HepG2 (cell line): ENCODE data around the gene ZFP36. TPM values are rescaled to one million over a fixed set of nuclear protein-coding genes. Genes with fewer than 3 reads are reported as not detected.

ENCODE experiments used
- ATAC-seq: fragments of 200-7000 bp; cut with Tn5 transposase; 3 replicates; pipeline ENCODE4 v1.9.1; 2020; ENCODE audit warnings: mild to moderate bottlenecking, moderate library complexity
- BruUV-seq: library from RNA; stranded (reverse); fragments of 400-500 nt; replicated peaks from 2 replicates; lab custom pipeline; 2021; lab: Mats Ljungman, UMichigan
- CTCF ChIA-PET: fragments of 300-600 bp; formaldehyde crosslinking; extraction: SDS; loops from one replicate; lab custom pipeline; 2021; ENCODE audit warnings: low total read pairs, inconsistent platforms, low intra/inter-chr PET ratio; lab: Yijun Ruan, JAX
- POLR2A ChIA-PET: fragments of 350-600 bp; sonication (Branson Sonifier 250); formaldehyde crosslinking; loops from one replicate; lab custom pipeline; 2020; ENCODE audit warnings: antibody characterized with exemption, inconsistent platforms; lab: Yijun Ruan, JAX
- DNase-seq: peaks from one replicate; pipeline ENCODE4 v3.0.0-alpha.2; 2015; ENCODE audit warnings: low spot score
- FAIRE-seq: peaks from 3 replicates; lab custom pipeline; 2011; peaks lifted over from hg19 to GRCh38; lab: Jason Lieb, UNC
- H2AFZ ChIP-seq: one replicate; pipeline ENCODE4 v1.6.1; 2011; ENCODE audit warnings: low read length, inconsistent platforms
- H3K27ac ChIP-seq: fragments of 300-600 bp; 3 replicates; pipeline ENCODE4 v1.8.0; 2011; ENCODE audit warnings: mixed run types, mild to moderate bottlenecking, mixed read lengths, low read length, inconsistent platforms; ENCODE audit not compliant: insufficient read depth; ENCODE audit errors: extremely low read length
- H3K27me3 ChIP-seq, 2 experiments: fragments of 200-600 bp in 1 of 2; 2 replicates in 1 of 2; 3 replicates in 1 of 2; pipeline versions ENCODE4 v1.6.0 to v1.8.0; 2011; ENCODE audit warnings: low read length in 2 of 2, mild to moderate bottlenecking in 2 of 2, moderate library complexity in 2 of 2, inconsistent platforms in 1 of 2; ENCODE audit not compliant: insufficient read depth in 2 of 2, control insufficient read depth in 1 of 2
- H3K36me3 ChIP-seq, 2 experiments: fragments of 200-600 bp in 1 of 2; replicated peaks in 1 of 2; 2 replicates in 1 of 2; 3 replicates in 1 of 2; pipeline versions ENCODE4 v1.5.1 to v1.8.0; 2011; ENCODE audit warnings: low read length in 2 of 2, inconsistent platforms in 1 of 2; ENCODE audit not compliant: insufficient read depth in 2 of 2, control insufficient read depth in 1 of 2
- H3K4me1 ChIP-seq: 2 replicates; pipeline ENCODE4 v1.5.1; 2012; ENCODE audit warnings: low read length, inconsistent platforms; ENCODE audit not compliant: insufficient read depth
- H3K4me2 ChIP-seq: 2 replicates; pipeline ENCODE4 v1.6.0; 2011; ENCODE audit warnings: low read depth, low read length, inconsistent platforms
- H3K4me3 ChIP-seq, 3 experiments: fragments of 200-600 bp in 1 of 3; sonication (generic), shearing (Covaris generic) in 1 of 3; replicated peaks in 1 of 3; 2 replicates each; pipeline ENCODE4 v1.5.1; 2011 to 2016; ENCODE audit warnings: low read length in 3 of 3, inconsistent platforms in 2 of 3, low read depth in 2 of 3, mild to moderate bottlenecking in 2 of 3, control low read depth in 1 of 3, mixed read lengths in 1 of 3; ENCODE audit not compliant: insufficient read depth in 1 of 3
- H3K79me2 ChIP-seq: one replicate; pipeline ENCODE4 v1.6.1; 2011; ENCODE audit warnings: low read length, inconsistent platforms; ENCODE audit not compliant: insufficient read depth
- H3K9ac ChIP-seq: 2 replicates; pipeline ENCODE4 v1.6.0; 2011; ENCODE audit warnings: mild to moderate bottlenecking, low read depth, low read length, inconsistent platforms; ENCODE audit not compliant: insufficient read depth
- H3K9me3 ChIP-seq: 2 replicates; pipeline ENCODE4 v1.5.1; 2012; ENCODE audit warnings: mild to moderate bottlenecking, low read length
- H4K20me1 ChIP-seq: 2 replicates; pipeline ENCODE4 v1.6.0; 2011; ENCODE audit warnings: inconsistent platforms, mild to moderate bottlenecking, low read length, moderate library complexity; ENCODE audit not compliant: insufficient read depth
- HOXD1 ChIP-seq: sonication (generic); formaldehyde crosslinking; IDR thresholded peaks from 2 replicates; pipeline ENCODE4 v1.5.0; 2020; ENCODE audit warnings: missing genetic modification reagents
- KLF12 ChIP-seq: sonication (generic); formaldehyde crosslinking; IDR thresholded peaks from 2 replicates; pipeline ENCODE4 v1.4.0; 2020; ENCODE audit warnings: missing genetic modification reagents, borderline replicate concordance
- KLF16 ChIP-seq, 2 experiments: sonication (generic) in 1 of 2; formaldehyde crosslinking in 1 of 2; IDR thresholded peaks; 2 replicates each; pipeline versions ENCODE4 v1.6.1 to v1.8.0; 2016 to 2023; ENCODE audit warnings: missing genetic modification reagents in 2 of 2, missing compliant biosample characterization in 1 of 2
- MXD1 ChIP-seq: sonication (generic); formaldehyde crosslinking; IDR thresholded peaks from 2 replicates; pipeline ENCODE4 v1.4.0; 2020; ENCODE audit warnings: mild to moderate bottlenecking, missing genetic modification reagents
- SPEN ChIP-seq: sonication (generic); formaldehyde crosslinking; IDR thresholded peaks from 2 replicates; pipeline ENCODE4 v1.5.1; 2020; ENCODE audit warnings: low read depth, mild to moderate bottlenecking, missing genetic modification reagents
- TCF7 ChIP-seq: sonication (generic); IDR thresholded peaks from 2 replicates; pipeline ENCODE4 v1.6.1; 2016; ENCODE audit warnings: antibody characterized with exemption, low read depth
- THYN1 ChIP-seq: sonication (generic); formaldehyde crosslinking; IDR thresholded peaks from 2 replicates; pipeline ENCODE4 v1.8.1; 2023; ENCODE audit warnings: low read depth, mild to moderate bottlenecking, moderate library complexity, missing genetic modification reagents, borderline replicate concordance
- ZBTB3 ChIP-seq: sonication (generic); formaldehyde crosslinking; IDR thresholded peaks from 2 replicates; pipeline ENCODE4 v1.4.0; 2020; ENCODE audit warnings: low read depth, mild to moderate bottlenecking, moderate library complexity, missing genetic modification reagents, borderline replicate concordance
- ZBTB49 ChIP-seq: sonication (generic); formaldehyde crosslinking; IDR thresholded peaks from 2 replicates; pipeline ENCODE4 v1.4.0; 2020; ENCODE audit warnings: missing genetic modification reagents, borderline replicate concordance
- ZNF24 ChIP-seq: fragments of 450-650 bp; IDR thresholded peaks from 2 replicates; pipeline ENCODE4 v1.6.1; 2017; ENCODE audit warnings: antibody characterized with exemption, mild to moderate bottlenecking
- ZNF557 ChIP-seq: sonication (generic); formaldehyde crosslinking; IDR thresholded peaks from 2 replicates; pipeline ENCODE4 v1.4.0; 2020; ENCODE audit warnings: missing genetic modification reagents
- ZNF720 ChIP-seq: sonication (generic); formaldehyde crosslinking; IDR thresholded peaks from 2 replicates; pipeline ENCODE4 v1.4.0; 2020; ENCODE audit warnings: missing genetic modification reagents
- whole genome bisulfite sequencing: methylation state at CpG from one replicate; pipeline ENCODE4 v1.1.6; 2017; ENCODE audit warnings: low lambda C conversion rate; 5-methylcytosine and 5-hydroxymethylcytosine counted together
- in situ Hi-C: cut with HindIII; loops from 2 replicates; pipeline ENCODE4 v1.10.0; 2017; ENCODE audit warnings: low pct_unique_long_range_greater_than_20kb; ENCODE audit not compliant: extremely low pct_ligation_motif_present
- intact Hi-C: fragments of 100-400 bp; cut with micrococcal nuclease; formaldehyde crosslinking; loops from one replicate; pipeline ENCODE4 v1.10.0; 2022; ENCODE audit not compliant: unreplicated experiment
- polyA plus RNA-seq, 8 experiments: library from polyadenylated mRNA; depleted of rRNA in 3 of 8; stranded (reverse) in 7 of 8; unstranded in 1 of 8; fragments of >200 nt; fragmentation: Illumina TruSeq in 4 of 8; extraction: Trizol in 4 of 8; gene quantifications; 2 replicates each; pipeline versions ENCODE4 v1.2.1 to v1.2.3, GENCODE V29; 2011 to 2016; ENCODE audit warnings: low read depth in 4 of 8, missing spikeins in 1 of 8, mixed read lengths in 1 of 8; ENCODE audit not compliant: insufficient read depth in 1 of 8
- total RNA-seq, 5 experiments: library from RNA; depleted of rRNA; stranded (reverse); fragments of >200 nt; fragmentation: Illumina TruSeq; extraction: Trizol; gene quantifications; 2 replicates each; pipeline ENCODE4 v1.2.3, GENCODE V29; 2016; ENCODE audit warnings: low read depth in 1 of 5
- TF ChIP-seq, protein P1 (sequence below): sonication (generic); formaldehyde crosslinking; IDR thresholded peaks from 2 replicates; pipeline ENCODE4 v1.4.0; 2020; ENCODE audit warnings: mild to moderate bottlenecking, missing genetic modification reagents
- TF ChIP-seq, protein P2 (sequence below): fragments of 450-650 bp; IDR thresholded peaks from 2 replicates; pipeline ENCODE4 v1.6.1; 2017

ZFP36 gene
- total and polyA plus RNA-seq, 2 of the 13 experiments (the other 11 are each of a cell fraction or from before 2014, with no cell fraction given): 1.4 to 1.7 TPM

DNA sequence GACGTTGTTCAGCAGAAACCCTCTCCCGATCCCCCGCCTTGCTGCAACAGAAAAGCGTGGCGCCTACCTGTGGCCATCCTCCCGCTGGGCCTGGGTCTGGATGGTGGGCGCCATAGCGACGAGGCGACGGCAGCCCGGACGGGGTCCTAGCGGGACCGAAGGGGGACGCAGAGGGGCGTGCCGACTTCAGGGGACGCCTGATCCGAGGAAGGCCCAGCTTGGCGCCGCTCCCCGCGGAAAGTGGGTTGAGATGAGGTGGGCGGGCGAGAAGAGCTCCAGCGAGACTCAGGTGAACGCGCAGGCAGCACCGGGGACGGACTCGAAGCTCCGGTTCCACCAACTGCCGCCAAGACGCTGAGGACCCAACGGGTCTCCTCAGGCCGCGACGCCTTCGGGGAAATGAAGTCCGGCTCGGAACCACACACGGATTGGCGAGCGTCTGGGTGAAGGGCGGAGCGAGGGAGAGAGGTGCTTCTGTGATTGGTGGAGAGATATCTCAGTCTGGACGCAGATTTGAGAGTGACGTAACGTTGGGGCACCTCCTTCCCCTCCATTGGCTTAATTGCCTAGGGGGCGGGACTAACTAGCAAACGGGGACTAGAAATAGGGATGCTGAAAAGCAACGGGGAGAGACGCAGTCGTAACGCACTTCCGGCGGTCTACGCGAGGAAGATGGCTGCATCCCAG, 15.8 kb upstream of the ZFP36 start, which contains the start of the genes MED29 and PAF1:
TSS of gene MED29 (plus strand) at position 628 of the 687 bp plus-strand sequence. CDS start at position 673, 45 bp downstream.
TSS of gene PAF1 (minus strand) at position 356 of the 687 bp plus-strand sequence. CDS start at position 114, 242 bp downstream.
- WGBS: 0% methylated on average over 42 of the region's 60 CpGs
- Histone ChIP-seq H3K4me3 (peak within 1 kb of the TSS; percentile 92 to 96 (median 95)), H3K4me1 (peaks cover 22% of the 10 kb centered on the region), H4K20me1 (no peaks in the 10 kb centered on the region), H3K9ac (peak within 1 kb of the TSS; percentile 95), H2AFZ (no peak within 1 kb of the TSS), H3K27ac (peak within 1 kb of the TSS; percentile 86), H3K9me3 (no peaks in the 10 kb centered on the region), H3K27me3 (no peaks in the 10 kb centered on the region), H3K79me2 (peaks cover 17% of the 10 kb centered on the region), H3K36me3 (peaks cover 9 to 47% of the 10 kb centered on the region in 2 experiments), H3K4me2 (peak within 1 kb of the TSS; percentile 75)
- in situ Hi-C loops: no loop called here
- ATAC-seq: peak; percentile 96
- peak; percentile 100 for FAIRE-seq
- ChIA-PET POLR2A (interaction anchor here (0.7 to 3.2 kb wide), 22 partner anchors 8 to 772 kb away, joined by 3 to 49 read pairs (median 6); partner anchors contain the start of genes EIF3K, PAK4, PLEKHG2 and RPS16), CTCF (interaction anchor here (1.3 kb wide), 1 partner anchor 21 kb away, joined by 3 read pairs; the partner anchor contains the start of gene PLEKHG2)
- no TSS peak for BruUV-seq
- intact Hi-C loops: loop anchor here (1.0 kb wide), 1 partner anchor 7 kb away; no protein-coding TSS in a partner anchor
- DNase-seq: peak; percentile 99
- TF ChIP-seq ZNF24: no peak
- TF ChIP-seq, protein P1, sequence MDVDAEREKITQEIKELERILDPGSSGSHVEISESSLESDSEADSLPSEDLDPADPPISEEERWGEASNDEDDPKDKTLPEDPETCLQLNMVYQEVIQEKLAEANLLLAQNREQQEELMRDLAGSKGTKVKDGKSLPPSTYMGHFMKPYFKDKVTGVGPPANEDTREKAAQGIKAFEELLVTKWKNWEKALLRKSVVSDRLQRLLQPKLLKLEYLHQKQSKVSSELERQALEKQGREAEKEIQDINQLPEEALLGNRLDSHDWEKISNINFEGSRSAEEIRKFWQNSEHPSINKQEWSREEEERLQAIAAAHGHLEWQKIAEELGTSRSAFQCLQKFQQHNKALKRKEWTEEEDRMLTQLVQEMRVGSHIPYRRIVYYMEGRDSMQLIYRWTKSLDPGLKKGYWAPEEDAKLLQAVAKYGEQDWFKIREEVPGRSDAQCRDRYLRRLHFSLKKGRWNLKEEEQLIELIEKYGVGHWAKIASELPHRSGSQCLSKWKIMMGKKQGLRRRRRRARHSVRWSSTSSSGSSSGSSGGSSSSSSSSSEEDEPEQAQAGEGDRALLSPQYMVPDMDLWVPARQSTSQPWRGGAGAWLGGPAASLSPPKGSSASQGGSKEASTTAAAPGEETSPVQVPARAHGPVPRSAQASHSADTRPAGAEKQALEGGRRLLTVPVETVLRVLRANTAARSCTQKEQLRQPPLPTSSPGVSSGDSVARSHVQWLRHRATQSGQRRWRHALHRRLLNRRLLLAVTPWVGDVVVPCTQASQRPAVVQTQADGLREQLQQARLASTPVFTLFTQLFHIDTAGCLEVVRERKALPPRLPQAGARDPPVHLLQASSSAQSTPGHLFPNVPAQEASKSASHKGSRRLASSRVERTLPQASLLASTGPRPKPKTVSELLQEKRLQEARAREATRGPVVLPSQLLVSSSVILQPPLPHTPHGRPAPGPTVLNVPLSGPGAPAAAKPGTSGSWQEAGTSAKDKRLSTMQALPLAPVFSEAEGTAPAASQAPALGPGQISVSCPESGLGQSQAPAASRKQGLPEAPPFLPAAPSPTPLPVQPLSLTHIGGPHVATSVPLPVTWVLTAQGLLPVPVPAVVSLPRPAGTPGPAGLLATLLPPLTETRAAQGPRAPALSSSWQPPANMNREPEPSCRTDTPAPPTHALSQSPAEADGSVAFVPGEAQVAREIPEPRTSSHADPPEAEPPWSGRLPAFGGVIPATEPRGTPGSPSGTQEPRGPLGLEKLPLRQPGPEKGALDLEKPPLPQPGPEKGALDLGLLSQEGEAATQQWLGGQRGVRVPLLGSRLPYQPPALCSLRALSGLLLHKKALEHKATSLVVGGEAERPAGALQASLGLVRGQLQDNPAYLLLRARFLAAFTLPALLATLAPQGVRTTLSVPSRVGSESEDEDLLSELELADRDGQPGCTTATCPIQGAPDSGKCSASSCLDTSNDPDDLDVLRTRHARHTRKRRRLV (CRISPR knock-in tag): no peak
- TF ChIP-seq THYN1 (CRISPR knock-in tag): no peak
- no peak for TF ChIP-seq ZBTB49 (CRISPR knock-in tag)
- TF ChIP-seq KLF12 (CRISPR knock-in tag): peak; percentile 84; the same call in 1 of the 2 replicates
- TF ChIP-seq, protein P2, sequence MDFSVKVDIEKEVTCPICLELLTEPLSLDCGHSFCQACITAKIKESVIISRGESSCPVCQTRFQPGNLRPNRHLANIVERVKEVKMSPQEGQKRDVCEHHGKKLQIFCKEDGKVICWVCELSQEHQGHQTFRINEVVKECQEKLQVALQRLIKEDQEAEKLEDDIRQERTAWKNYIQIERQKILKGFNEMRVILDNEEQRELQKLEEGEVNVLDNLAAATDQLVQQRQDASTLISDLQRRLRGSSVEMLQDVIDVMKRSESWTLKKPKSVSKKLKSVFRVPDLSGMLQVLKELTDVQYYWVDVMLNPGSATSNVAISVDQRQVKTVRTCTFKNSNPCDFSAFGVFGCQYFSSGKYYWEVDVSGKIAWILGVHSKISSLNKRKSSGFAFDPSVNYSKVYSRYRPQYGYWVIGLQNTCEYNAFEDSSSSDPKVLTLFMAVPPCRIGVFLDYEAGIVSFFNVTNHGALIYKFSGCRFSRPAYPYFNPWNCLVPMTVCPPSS: no peak
- no peak for TF ChIP-seq TCF7
- TF ChIP-seq ZBTB3 (CRISPR knock-in tag): no peak
- TF ChIP-seq HOXD1: no peak; the same call in 1 of the 2 replicates
- TF ChIP-seq KLF16 (CRISPR knock-in tag; IDR thresholded peaks at IDR 0.05): peak in 1 of 2 experiments; percentile 38; a peak in 1 of 4 replicates
- no peak for TF ChIP-seq ZNF720 (CRISPR knock-in tag)
- TF ChIP-seq SPEN (CRISPR knock-in tag): peak; percentile 74
- TF ChIP-seq ZNF557 (CRISPR knock-in tag): no peak
- no peak for TF ChIP-seq MXD1
